Lung (tissue), 12 donors: ENCODE data around the gene THRAP3. TPM values are rescaled to one million over a fixed set of nuclear protein-coding genes. Genes with fewer than 3 reads are reported as not detected.

Experiments used
- ATAC-seq: fragments of 200-7000 bp; cut with Tn5 transposase; one replicate; pipeline ENCODE4 v1.9.1; 2020; ENCODE audit warnings: moderate number of reproducible peaks; ENCODE audit not compliant: insufficient read depth, low FRiP score
- DNase-seq, 3 donors: peaks; one replicate each; pipeline ENCODE4 v3.0.0-alpha.2; 2013 to 2017
- H3K27ac ChIP-seq, 2 donors: one replicate each; pipeline ENCODE4 v1.5.1; 2013; ENCODE audit warnings: mild to moderate bottlenecking in 2 of 2, moderate library complexity in 2 of 2, control low read depth in 1 of 2, inconsistent platforms in 1 of 2, low read depth in 1 of 2, low read length in 1 of 2
- H3K27me3 ChIP-seq, 3 donors: one replicate each; pipeline ENCODE4 v1.5.1; 2013; ENCODE audit warnings: low read length in 2 of 3; ENCODE audit not compliant: control insufficient read depth in 3 of 3, insufficient read depth in 3 of 3
- H3K36me3 ChIP-seq, 4 donors: one replicate each; pipeline ENCODE4 v1.5.1; 2013; ENCODE audit warnings: low read length in 4 of 4, mild to moderate bottlenecking in 1 of 4, moderate library complexity in 1 of 4; ENCODE audit not compliant: control insufficient read depth in 4 of 4, insufficient read depth in 4 of 4
- H3K4me1 ChIP-seq, 5 donors: one replicate each; pipeline ENCODE4 v1.5.1; 2013; ENCODE audit warnings: low read length in 5 of 5, mild to moderate bottlenecking in 2 of 5, moderate library complexity in 1 of 5; ENCODE audit not compliant: control insufficient read depth in 5 of 5, insufficient read depth in 5 of 5
- H3K4me3 ChIP-seq: one replicate; pipeline ENCODE4 v1.5.1; 2013; ENCODE audit warnings: mild to moderate bottlenecking, control low read depth, moderate library complexity
- H3K9ac ChIP-seq, 2 donors: one replicate each; pipeline ENCODE4 v1.5.1; 2013; ENCODE audit warnings: low read length in 2 of 2, control low read depth in 1 of 2; ENCODE audit not compliant: insufficient read depth in 1 of 2
- H3K9me3 ChIP-seq, 4 donors: one replicate each; pipeline ENCODE4 v1.5.1; 2013; ENCODE audit warnings: low read length in 3 of 4, mild to moderate bottlenecking in 1 of 4, moderate library complexity in 1 of 4; ENCODE audit not compliant: control insufficient read depth in 4 of 4, insufficient read depth in 3 of 4
- WGBS, 2 donors: extraction: QIAGEN DNeasy Blood & Tissue Kit; methylation state at CpG; one replicate each; pipeline ENCODE4 v1.1.7; 2013; 5-methylcytosine and 5-hydroxymethylcytosine counted together
- polyA plus RNA-seq, 2 donors: library from polyadenylated mRNA; stranded (reverse); fragments of 200-250 nt; gene quantifications; one replicate each; pipeline ENCODE4 v1.2.1, GENCODE V29; 2013
- total RNA-seq, 2 donors: library from RNA; depleted of rRNA in 1 of 2; stranded (reverse); fragments of >200 nt in 1 of 2; gene quantifications; one replicate each; pipeline ENCODE4 v1.2.1, GENCODE V29; 2014 to 2021
- TF ChIP-seq, protein P1 (sequence below): IDR thresholded peaks from 2 replicates; pipeline ENCODE4 v1.5.1; 2012; ENCODE audit warnings: mild to moderate bottlenecking; ENCODE audit errors: control extremely low read depth, extremely low read depth
- donor health status: control.
- donor health status: control.
- donor health status: Bipolar disorder and iron deficiency.
- donor health status: healthy.
- donor health status: DM: yes; HTN: yes; CAD: no.

Gene THRAP3
- total and polyA plus RNA-seq, 4 donors = 25.1 to 92.9 (median 67.3) TPM

DNA sequence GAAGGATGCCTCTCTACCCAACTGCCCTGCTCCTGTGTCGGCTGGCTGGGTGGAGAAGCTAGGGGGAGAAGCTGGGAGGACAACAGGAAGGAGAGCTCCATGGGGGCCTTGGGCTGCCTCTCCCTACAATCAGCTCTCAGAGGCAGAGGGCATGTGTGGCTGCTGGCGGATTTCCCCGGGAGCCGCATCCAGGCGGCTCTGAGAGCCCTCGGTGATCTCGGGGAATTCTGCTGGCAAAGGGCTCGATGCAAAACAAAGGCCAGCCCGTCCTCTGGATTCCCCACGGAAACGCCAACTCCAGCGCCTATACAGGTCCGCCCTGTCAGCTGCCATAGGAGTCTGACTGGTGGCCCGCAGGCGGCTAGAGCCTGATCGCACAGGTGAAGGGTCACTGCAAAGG lies 125.6 kb downstream of the THRAP3 start:
- Histone ChIP-seq H3K27ac (peak overlapping the region in 1 of 2 donors; percentile 27), H3K4me3 (no peak overlapping the region), H3K36me3 (peaks cover 8 to 55% (median 20%) of the 10 kb centered on the region in 4 donors), H3K4me1 (peaks cover 0 to 37% (median 10%) of the 10 kb centered on the region in 5 donors), H3K27me3 (no peaks in the 10 kb centered on the region), H3K9me3 (no peaks in the 10 kb centered on the region), H3K9ac (no peak overlapping the region)
- DNase-seq (no peak), ATAC-seq (no peak)
- WGBS, 2 donors = 79 to 86% methylated on average over 16 of the region's 16 CpGs
- TF ChIP-seq, protein P1, sequence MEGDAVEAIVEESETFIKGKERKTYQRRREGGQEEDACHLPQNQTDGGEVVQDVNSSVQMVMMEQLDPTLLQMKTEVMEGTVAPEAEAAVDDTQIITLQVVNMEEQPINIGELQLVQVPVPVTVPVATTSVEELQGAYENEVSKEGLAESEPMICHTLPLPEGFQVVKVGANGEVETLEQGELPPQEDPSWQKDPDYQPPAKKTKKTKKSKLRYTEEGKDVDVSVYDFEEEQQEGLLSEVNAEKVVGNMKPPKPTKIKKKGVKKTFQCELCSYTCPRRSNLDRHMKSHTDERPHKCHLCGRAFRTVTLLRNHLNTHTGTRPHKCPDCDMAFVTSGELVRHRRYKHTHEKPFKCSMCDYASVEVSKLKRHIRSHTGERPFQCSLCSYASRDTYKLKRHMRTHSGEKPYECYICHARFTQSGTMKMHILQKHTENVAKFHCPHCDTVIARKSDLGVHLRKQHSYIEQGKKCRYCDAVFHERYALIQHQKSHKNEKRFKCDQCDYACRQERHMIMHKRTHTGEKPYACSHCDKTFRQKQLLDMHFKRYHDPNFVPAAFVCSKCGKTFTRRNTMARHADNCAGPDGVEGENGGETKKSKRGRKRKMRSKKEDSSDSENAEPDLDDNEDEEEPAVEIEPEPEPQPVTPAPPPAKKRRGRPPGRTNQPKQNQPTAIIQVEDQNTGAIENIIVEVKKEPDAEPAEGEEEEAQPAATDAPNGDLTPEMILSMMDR = no peak

DNA sequence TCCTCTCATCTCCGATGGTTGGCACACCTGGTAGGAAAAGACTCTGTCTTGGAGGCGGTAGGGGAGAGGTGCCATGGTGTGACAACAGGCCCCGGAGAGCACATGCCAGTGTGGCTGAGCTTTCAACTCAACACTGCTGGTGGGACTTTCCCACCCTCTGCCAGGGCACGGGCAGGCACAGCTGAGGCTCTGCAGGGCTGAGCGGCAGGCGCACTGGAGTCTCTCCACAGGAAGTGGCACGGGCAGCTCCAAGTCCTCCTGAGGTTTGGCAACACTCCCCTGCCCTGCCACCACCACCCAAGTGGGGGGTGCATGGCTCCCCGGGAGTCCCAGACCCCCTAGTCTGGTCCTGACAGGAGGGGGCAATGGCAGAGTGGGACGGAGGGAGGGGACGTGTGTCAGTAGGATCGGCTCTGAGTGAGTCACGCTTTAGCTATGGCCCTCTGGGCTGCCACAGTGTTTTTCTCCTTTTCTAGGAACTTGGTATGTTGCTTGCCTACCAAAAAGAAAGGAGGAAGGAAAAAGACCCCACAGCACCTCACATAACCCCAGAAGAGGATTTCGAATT lies 126.5 kb downstream of the THRAP3 start:
- WGBS, 2 donors = 16 to 31% methylated on average over 13 of the region's 13 CpGs
- H3K9me3 ChIP-seq = no peaks in the 10 kb centered on the region
- peaks cover 11 to 54% (median 17%) of the 10 kb centered on the region in 4 donors for H3K36me3 ChIP-seq
- no peaks in the 10 kb centered on the region for H3K27me3 ChIP-seq
- peaks cover 0 to 37% (median 10%) of the 10 kb centered on the region in 5 donors for H3K4me1 ChIP-seq
- ATAC-seq = peak; percentile 70
- H3K27ac ChIP-seq = peak overlapping the region in 1 of 2 donors; percentile 27
- TF ChIP-seq, protein P1 = no peak
- H3K9ac ChIP-seq = no peak overlapping the region
- no peak overlapping the region for H3K4me3 ChIP-seq
- no peak for DNase-seq

DNA sequence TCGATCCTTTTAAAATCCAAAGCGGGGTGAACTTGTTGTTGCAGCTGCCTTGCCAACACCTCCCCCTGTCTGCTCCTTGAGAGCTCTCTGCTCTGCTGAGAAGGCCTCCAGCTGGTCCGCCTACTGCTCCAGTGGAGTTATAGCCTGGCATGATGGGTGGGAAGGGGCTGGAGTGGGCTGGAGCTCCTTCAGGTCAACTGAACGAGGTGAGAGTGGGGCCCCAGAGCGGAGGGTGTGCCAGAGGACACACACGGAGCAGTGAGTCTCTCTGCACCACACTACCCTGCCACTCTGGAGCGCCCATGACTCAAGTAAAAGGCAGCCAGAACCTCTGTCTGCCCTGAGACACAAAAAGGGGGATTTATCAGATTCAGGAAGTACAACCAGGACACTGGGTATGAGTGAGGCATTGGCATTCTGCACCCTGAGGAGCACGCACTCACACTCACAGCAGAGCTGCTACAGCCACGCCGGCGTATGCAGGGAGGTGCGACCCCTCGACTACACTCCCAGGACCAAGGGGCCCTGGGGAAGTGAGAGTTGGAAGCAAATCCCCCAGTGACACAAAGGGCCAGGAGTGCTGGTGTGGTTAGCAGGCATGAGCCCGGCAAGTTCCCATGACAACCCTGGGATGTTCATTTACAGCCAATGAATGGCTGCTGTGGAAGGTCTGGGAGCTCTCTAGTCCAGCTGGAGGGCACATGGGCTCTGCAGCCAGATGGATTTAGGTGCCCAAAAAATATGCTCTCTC lies 127.2 kb downstream of the THRAP3 start:
- TF ChIP-seq, protein P1 = no peak
- H3K27ac ChIP-seq = peak overlapping the region in 1 of 2 donors; percentile 27
- H3K36me3 ChIP-seq = peaks cover 10 to 53% (median 17%) of the 10 kb centered on the region in 4 donors
- DNase-seq (peak; percentile 74 to 82 (median 74)), ATAC-seq (peak; percentile 29)
- no peaks in the 10 kb centered on the region for H3K27me3 ChIP-seq
- no peak overlapping the region for H3K4me3 ChIP-seq
- H3K4me1 ChIP-seq = peaks cover 0 to 37% (median 10%) of the 10 kb centered on the region in 5 donors
- WGBS, 2 donors = 55 to 59% methylated on average over 14 of the region's 14 CpGs
- no peaks in the 10 kb centered on the region for H3K9me3 ChIP-seq
- no peak overlapping the region for H3K9ac ChIP-seq
